Kidney (tissue), 14 donors: ENCODE measurements around the gene HTR3E. TPM values are rescaled to one million over a fixed set of nuclear protein-coding genes. Genes with fewer than 3 reads are reported as not detected.
A peak's percentile ranks its signal among the peaks of the same experiment; 100 is the strongest.
"Not testable (repeated sequence)": the region's sequence is repeated elsewhere in the genome, so short reads cannot be mapped to it uniquely, and the experiment has no call there.

Experiments
- DNase-seq, 5 donors: peaks; one replicate each; pipeline ENCODE4 v3.0.0-alpha.2; 2013 to 2020
- FAIRE-seq: peaks from 2 replicates; lab custom pipeline; 2012; peaks lifted over from hg19 to GRCh38; lab: Jason Lieb, UNC
- H3K27ac ChIP-seq, 2 donors: one replicate each; pipeline ENCODE4 v1.7.0; 2013; ENCODE audit warnings: low read depth in 2 of 2, low read length in 2 of 2, inconsistent platforms in 1 of 2
- H3K27me3 ChIP-seq: one replicate; pipeline ENCODE4 v1.7.1; 2013; ENCODE audit warnings: low read length, inconsistent platforms; ENCODE audit not compliant: control insufficient read depth, insufficient read depth
- H3K36me3 ChIP-seq, 3 donors: one replicate each; pipeline versions ENCODE4 v1.7.0 to v1.7.1; 2013; ENCODE audit warnings: low read length in 3 of 3, control low read depth in 1 of 3, inconsistent platforms in 1 of 3; ENCODE audit not compliant: insufficient read depth in 3 of 3, control insufficient read depth in 2 of 3
- H3K4me1 ChIP-seq, 3 donors: one replicate each; pipeline versions ENCODE4 v1.7.0 to v1.7.1; 2013; ENCODE audit warnings: low read length in 3 of 3, inconsistent platforms in 1 of 3, low read depth in 1 of 3; ENCODE audit not compliant: control insufficient read depth in 2 of 3, insufficient read depth in 2 of 3
- H3K4me3 ChIP-seq, 3 donors: one replicate each; pipeline versions ENCODE4 v1.7.0 to v1.8.1; 2013; ENCODE audit warnings: low read length in 3 of 3, control low read depth in 1 of 3, inconsistent platforms in 1 of 3
- H3K9ac ChIP-seq, 3 donors: one replicate each; pipeline versions ENCODE4 v1.7.0 to v1.7.1; 2013; ENCODE audit warnings: low read length in 3 of 3, control low read depth in 1 of 3, inconsistent platforms in 1 of 3
- H3K9me3 ChIP-seq, 3 donors: one replicate each; pipeline versions ENCODE4 v1.7.0 to v1.7.1; 2013; ENCODE audit warnings: low read length in 3 of 3, control low read depth in 1 of 3, inconsistent platforms in 1 of 3; ENCODE audit not compliant: control insufficient read depth in 2 of 3, insufficient read depth in 1 of 3
- CTCF ChIP-seq: IDR thresholded peaks from 3 replicates; pipeline ENCODE4 v1.5.1; 2012; ENCODE audit warnings: mild to moderate bottlenecking, moderate library complexity, borderline replicate concordance; ENCODE audit not compliant: insufficient read depth; ENCODE audit errors: extremely low read depth
- intact Hi-C: fragments of 100-400 bp; cut with DNase I; formaldehyde crosslinking; loops from one replicate; pipeline ENCODE4 v1.11.1; 2022
- polyA plus RNA-seq: library from polyadenylated mRNA; stranded (reverse); fragments of 350-450 nt; fragmentation: Illumina TruSeq; extraction: RNeasy Lipid Tissue Mini Kit (QIAGEN cat#74804); gene quantifications from one replicate; pipeline ENCODE4 v1.2.3, GENCODE V29; 2014; ENCODE audit warnings: low read depth, low replicate concordance; ENCODE audit not compliant: insufficient read depth
- total RNA-seq: library from RNA; stranded (reverse); fragmentation: NEBNext Ultra II Directional; extraction: Animal tissue kit (Norgen Biotek cat#: 25700); gene quantifications from one replicate; pipeline ENCODE4 v1.2.1, GENCODE V29; 2021
- donor health status: control.
- donor health status: control.
- donor health status: control.
- donor health status: control.
- donor health status: control.
- donor health status: DM: yes; HTN: yes; CAD: no.
- donor health status: Normal renal cell carcinoma (clear cell type).

The HTR3E gene
- total and polyA plus RNA-seq, 2 donors from 2014 or later: not detected

DNA sequence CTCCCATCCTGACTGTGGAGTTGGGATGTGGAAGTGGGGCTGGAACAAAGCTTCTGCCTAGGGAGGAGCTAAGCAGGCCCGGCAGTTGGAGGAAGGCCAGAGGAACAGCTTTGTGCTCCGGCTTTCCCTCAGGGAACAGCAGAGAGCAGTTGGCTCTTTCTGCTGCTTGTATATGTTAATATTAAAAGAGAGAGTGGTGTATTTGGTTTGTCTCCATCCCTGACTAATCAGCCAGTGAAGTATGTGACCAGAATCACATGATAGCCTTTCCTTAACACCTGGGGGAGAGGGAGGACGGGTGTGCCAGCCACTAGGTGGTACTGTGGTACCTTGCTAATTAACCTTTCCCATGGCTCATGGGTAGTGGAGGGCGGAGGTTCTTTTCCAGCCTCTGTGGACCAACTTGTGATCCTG, 48.3 kb downstream of the HTR3E start:
- Histone ChIP-seq H3K36me3 (peaks cover 9 to 53% (median 35%) of the 10 kb centered on the region in 3 donors), H3K27ac (no peak overlapping the region), H3K9ac (no peak overlapping the region), H3K27me3 (no peaks in the 10 kb centered on the region), H3K9me3 (no peaks in the 10 kb centered on the region), H3K4me3 (no peak overlapping the region), H3K4me1 (peaks cover 0 to 6% (median 0%) of the 10 kb centered on the region in 3 donors)
- peak in 4 of 5 donors; percentile 63 to 79 (median 74) for DNase-seq
- TF ChIP-seq CTCF: peak; percentile 58
- intact Hi-C loops: no loop called here
- no peak for FAIRE-seq

DNA sequence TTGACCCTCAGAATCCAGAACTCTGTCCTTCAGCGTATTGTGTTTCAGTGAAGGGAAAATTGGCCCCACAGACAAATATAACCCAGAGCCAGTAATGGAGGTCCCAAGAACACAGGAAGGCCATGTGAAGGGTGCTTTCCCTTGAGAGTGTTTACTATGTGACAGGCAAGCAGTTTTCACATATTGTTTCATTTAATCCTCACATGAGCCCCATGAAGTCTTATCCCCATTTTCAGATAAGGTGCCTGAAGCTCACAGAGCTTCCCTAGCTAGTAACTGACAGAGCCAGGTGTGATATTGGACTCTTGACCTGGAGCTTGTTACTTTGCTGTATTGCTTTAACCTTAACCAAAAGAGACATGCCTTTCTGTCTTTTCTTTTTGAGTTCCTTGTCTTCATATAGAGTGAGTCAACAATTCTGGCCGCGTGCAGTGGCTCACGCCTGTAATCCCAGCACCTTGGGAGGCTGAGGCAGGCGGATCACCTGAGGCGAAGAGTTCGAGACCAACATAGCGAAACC, 48.9 kb downstream of the HTR3E start:
- peaks cover 6 to 46% (median 29%) of the 10 kb centered on the region in 3 donors for H3K36me3 ChIP-seq
- H3K9me3 ChIP-seq: no peaks in the 10 kb centered on the region
- no peak overlapping the region for H3K4me3 ChIP-seq
- intact Hi-C loops: no loop called here
- no peak overlapping the region for H3K9ac ChIP-seq
- no peak overlapping the region for H3K27ac ChIP-seq
- FAIRE-seq (no peak), DNase-seq (no peak)
- no peaks in the 10 kb centered on the region for H3K27me3 ChIP-seq
- H3K4me1 ChIP-seq: peaks cover 0 to 6% (median 0%) of the 10 kb centered on the region in 3 donors
- no peak for TF ChIP-seq CTCF

DNA sequence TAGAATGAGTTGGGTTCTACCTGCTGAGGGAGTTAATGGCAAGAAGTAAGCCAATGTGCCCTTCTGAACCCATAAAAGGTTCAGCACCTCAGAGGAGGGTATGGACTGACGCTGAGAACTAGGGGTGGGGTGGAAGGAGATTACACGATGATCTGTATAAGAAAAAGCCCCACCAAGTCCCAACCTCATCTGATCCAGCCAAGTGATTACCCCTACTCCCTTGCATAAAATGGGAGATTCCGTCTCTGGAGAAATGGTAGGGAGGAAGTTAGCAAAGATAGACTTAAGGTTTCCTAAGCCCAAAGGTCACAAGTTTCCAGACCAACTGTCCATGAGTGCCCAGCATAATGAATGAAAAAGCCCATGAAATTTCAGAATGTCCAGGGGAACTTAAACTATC, 51.2 kb downstream of the HTR3E start:
- Histone ChIP-seq H3K27me3 (no peaks in the 10 kb centered on the region), H3K4me1 (peaks cover 0 to 6% (median 0%) of the 10 kb centered on the region in 3 donors), H3K27ac (no peak overlapping the region), H3K36me3 (peaks cover 0 to 23% (median 13%) of the 10 kb centered on the region in 3 donors), H3K4me3 (no peak overlapping the region), H3K9ac (no peak overlapping the region), H3K9me3 (no peaks in the 10 kb centered on the region)
- FAIRE-seq (no peak), DNase-seq (no peak)
- intact Hi-C loops: no loop called here
- TF ChIP-seq CTCF: no peak

DNA sequence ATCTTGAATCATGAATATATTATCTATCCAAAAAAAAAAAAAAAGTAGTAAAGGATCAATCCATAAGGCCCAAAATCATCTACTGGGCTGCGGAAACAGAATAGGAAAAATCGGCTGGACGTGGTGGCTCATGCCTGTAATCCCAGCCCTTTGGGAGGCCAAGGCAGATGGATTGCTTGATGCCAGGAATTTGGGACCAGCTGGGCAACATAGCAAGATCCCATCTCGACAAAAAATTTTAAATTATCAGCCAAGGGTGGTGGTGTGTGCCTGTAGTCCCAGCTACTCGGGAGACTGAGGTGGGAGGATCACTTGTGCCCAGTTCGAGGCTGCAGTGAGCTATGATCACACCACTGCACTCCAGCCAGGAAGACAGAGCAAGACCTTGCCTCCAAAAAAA, 52.3 kb downstream of the HTR3E start:
- intact Hi-C loops: no loop called here
- Histone ChIP-seq H3K9ac (no peak overlapping the region), H3K4me3 (no peak overlapping the region), H3K27ac (no peak overlapping the region), H3K27me3 (no peaks in the 10 kb centered on the region), H3K9me3 (no peaks in the 10 kb centered on the region), H3K36me3 (peaks cover 0 to 13% (median 5%) of the 10 kb centered on the region in 3 donors), H3K4me1 (peaks cover 0 to 6% (median 0%) of the 10 kb centered on the region in 3 donors)
- no peak for DNase-seq
- no peak for FAIRE-seq
- TF ChIP-seq CTCF: no peak

DNA sequence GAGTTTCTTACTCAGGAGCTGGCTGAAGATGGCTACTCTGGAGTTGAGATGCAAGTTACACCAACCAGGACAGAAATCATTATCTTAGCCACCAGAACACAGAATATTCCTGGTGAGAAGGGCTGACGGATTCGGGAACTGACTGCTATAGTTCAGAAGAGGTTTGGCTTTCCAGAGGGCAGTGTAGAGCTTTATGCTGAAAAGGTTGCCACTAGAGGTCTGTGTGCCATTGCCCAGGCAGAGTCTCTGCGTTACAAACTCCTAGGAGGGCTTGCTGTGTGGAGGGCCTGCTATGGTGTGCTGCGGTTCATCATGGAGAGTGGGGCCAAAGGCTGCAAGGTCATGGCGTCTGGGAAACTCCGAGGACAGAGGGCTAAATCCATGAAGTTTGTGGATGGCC, 52.9 kb downstream of the HTR3E start:
- H3K4me1 ChIP-seq, H3K4me3 ChIP-seq, FAIRE-seq, H3K27ac ChIP-seq, H3K9ac ChIP-seq, intact Hi-C loops, DNase-seq, H3K27me3 ChIP-seq, H3K9me3 ChIP-seq, H3K36me3 ChIP-seq: not testable (repeated sequence)
